Urothelium cell line (cell line): ENCODE data around the gene MRPS10.

Experiments used
- DNase-seq: peaks from one replicate; pipeline ENCODE4 v3.0.0; 2011; ENCODE audit warnings: low spot score, mixed read lengths
- FAIRE-seq: peaks from 2 replicates; lab custom pipeline; 2011; peaks lifted over from hg19 to GRCh38; lab: Jason Lieb, UNC

MRPS10 gene

DNA sequence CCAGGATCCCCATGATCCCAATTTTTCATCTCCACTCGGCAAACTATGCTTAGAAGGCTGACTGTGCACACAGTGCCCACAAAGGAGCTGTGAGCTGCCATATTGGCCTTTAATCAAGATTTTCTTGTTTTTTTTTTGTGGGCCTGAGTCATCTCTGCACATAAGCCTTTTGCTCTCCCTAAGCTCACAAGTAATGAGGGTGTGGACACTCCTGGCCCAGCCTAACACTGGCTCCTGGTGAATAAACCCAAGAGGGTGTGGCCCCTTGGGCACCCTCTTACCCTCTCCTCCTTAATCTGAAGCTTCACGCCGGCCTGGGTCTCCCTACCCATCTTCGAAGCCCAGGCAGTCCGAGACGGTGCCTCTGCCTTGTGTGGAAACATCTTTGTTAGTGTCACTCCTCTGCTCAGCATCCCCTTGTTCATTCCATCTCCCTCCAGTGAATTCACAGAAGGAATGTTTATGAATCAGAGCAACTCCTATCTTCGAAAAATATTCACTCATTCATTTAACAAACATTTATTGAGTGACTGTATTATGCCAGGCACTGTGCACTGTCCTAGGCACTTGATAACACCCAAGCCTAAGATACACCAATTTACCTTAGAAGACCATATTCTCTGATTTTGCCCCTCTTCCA lies 22.2 kb upstream of the MRPS10 start:
- no peak for FAIRE-seq
- no peak for DNase-seq

DNA sequence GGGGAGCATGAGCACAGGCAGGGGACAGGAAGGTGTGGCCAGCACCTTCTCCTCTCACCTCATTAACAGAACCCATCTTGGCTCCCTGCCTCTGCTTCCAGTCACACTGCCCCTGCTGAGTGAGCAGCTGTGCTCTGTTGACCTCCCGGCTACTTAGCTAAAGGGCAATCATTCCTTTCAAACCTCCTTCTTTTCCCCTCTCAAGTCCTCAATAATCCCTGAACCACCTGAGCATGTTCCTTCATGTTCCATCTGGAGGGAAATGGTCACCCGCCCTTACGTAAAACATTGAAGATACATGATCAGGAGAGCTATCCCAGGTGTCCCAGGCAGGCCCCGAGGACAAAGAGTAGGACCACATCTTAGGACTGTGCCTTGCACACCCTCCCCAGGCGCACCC lies 21.7 kb upstream of the MRPS10 start:
- no peak for FAIRE-seq
- no peak for DNase-seq

DNA sequence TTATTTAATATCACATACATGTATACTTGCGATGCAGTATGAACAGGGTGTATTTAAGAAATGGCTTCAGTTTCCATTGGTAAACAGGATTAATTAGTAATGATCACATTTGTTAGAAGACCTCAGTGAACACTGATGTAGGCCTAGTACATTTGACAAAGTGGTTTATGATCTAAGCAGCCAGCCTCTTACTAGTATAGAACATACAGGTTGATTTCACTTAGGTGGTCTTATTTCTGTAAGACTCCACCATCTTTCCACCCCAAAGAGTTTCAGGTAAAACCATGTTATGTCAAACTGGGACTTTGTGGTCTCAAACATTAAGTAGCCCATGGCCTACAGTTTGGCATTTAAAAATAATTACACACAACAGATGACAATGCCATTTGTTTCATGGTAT lies 20.2 kb upstream of the MRPS10 start:
- FAIRE-seq, result no peak
- DNase-seq, result no peak

- FAIRE-seq (no peak), DNase-seq (no peak)
Observed at GRCh38 chr6:42236682-42237473, 19.2 kb upstream of the MRPS10 start.

DNA sequence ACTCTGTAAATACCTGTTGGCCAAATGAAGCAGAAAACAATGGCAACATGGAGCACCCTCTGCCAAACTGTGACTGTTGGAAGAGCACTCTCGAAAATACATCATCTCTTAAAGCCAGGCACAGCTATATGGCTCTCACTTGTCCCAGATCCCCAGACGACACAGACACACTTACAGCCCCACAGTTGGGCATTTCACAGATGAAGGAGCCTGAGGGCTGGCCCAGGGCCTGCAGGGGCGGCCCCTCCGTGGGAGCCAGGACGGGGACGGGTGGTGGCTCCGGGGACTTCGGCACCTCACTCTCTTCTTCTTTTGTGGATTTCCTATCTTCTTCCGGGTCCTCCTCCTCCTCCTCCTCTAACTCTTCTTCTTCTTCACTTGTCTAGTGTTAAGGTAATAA lies 18.4 kb upstream of the MRPS10 start:
- no peak for FAIRE-seq
- no peak for DNase-seq

DNA sequence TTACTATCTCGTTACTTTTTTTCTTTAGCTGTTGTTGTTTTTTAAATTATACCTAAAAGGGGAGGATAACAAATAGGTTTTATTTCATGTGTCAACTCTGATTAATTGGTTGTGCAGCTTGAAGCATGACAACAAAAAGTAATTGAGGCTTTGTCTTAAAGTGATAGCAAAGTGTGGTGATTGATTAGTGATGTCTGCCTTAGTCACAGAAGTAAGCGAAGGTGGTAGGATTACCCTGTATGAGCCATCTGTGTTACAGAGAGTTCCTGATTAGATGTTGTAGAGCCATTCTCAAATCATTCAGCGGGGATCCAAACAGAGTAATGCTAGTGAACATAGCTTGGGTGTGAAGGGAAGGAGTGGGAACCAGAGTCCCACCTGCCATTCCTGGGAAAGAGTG lies 14.4 kb upstream of the MRPS10 start:
- FAIRE-seq (no peak), DNase-seq (no peak)

DNA sequence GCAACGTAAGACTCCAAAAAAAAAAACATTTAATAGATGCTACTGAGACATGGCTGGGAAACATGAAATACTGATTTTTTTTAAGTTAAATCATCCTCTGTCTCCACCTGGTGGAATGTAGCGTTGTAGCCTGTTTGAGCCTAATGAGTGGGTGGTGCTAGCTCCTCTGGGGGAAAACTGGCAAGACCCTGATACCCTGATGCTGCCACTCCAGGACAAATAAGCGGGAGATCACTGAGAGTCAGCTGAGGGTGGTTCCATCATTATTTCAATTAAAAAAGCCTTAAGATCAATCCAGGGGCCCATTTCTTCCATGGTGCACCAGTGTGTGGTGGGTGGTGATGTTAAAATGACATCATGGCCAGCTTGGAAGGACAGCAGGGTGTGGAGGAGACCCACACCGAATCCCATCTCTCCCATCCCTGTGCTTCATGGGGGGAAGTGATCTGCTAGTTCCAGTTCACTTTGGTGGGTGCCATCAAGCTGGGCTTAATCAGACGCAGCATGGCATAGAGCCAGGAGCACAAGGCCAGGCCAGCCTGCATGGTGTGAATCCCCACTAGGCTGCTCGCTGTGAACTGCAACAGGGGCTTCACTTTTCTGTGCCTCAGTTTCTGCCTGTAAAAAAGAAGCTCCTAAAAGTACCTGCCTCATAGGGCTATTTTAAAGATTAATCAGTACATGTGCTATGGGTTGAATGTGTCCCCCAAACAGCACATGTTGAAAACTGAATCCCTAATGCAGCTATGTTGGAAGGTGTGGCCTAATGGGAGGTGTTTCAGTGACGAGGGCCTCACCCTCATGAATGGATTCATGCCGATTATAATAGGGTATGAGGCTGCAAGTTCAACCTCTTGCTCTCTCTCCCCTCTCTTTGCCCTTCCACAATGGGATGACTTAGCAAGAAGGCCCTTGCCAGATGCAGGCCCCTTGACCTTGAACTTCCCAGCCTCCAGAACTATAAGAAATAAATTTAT lies 13.0 kb upstream of the MRPS10 start:
- FAIRE-seq (no peak), DNase-seq (no peak)

DNA sequence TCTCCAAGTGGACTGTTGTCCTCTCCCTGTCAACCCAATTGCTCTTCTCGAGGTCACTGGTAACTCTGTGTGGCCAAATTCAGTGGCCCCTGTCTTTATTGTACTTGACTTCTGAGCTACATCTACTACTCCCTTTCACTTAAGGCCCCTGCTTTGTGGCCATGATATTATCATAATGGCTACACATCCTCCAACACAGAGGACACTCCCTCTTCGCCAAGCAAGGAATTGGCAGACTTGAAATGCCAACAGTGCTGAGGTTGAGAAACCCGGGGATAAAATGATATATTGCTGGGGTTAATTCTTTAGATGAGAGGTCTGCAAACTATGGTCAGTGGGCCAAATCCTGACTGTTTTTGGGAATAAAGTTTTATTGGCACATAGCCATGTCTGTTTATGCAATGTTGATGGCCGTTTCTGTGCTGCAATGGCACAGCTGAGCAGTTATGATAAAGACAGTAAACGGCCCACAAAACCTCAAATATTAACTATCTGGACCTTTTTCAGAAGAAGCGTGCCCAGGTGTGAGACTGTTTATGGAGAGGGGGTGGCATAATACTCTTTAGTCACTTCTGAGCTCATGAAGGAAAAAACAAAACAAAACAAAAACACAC lies 12.0 kb upstream of the MRPS10 start:
- no peak for FAIRE-seq
- DNase-seq, result no peak

GRCh38 chr6:42228305-42228704 lies 10.6 kb upstream of the MRPS10 start:
- DNase-seq (no peak), FAIRE-seq (no peak)

- no peak for FAIRE-seq
Observed at GRCh38 chr6:42227173-42227850, 9.7 kb upstream of the MRPS10 start.

DNA sequence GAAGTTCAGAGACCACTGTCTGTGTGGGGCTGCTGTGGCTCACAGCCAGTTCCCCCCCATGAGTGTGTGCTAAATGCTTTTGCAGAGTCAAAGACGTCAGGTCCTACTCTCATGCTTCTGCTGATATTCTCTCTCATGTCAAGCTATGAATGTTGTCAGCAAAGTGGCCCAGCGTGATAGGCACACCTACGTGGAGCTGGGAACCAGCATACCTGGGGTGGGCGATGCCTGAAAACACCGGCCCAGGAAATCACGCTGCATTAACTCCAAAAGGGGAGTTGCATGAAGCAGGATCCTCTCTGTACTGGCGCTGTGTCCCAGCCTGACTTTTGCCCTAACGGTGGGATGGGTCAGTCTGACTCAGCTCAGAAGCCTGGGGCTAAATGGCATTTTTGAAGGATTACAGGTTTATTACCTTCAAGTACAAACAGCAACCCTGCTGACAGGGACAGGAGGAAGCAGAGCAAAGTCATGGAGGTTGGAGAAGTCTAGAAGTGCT lies 9.0 kb upstream of the MRPS10 start:
- no peak for FAIRE-seq
- peak; percentile 59 for DNase-seq

More at GRCh38 chr6:42227173-42227850, 9.7 kb upstream of the MRPS10 start:
- DNase-seq, result no peak

GRCh38 chr6:42226161-42226611 lies 8.5 kb upstream of the MRPS10 start:
- DNase-seq, result peak; percentile 31
- FAIRE-seq, result no peak

DNA sequence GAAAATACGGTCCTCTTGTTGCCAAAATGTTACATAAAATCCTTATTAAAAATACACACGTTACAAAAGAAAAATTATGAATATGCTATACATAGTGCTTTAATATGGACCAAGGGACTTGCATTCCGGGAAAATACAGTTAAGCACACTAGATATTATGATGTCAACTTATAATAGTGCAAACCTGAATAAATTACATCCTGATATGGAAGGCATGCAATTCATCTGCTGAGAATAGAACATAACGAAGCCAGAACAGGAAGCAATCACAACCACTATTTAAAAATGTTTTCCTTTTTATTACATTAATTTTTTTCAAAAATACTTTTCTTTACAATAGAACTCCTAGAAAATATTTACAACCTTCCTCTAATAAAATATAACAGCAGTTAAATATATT lies 7.8 kb upstream of the MRPS10 start:
- DNase-seq, result no peak
- FAIRE-seq, result no peak

GRCh38 chr6:42225029-42225339 lies 7.3 kb upstream of the MRPS10 start:
- FAIRE-seq (no peak), DNase-seq (no peak)

DNA sequence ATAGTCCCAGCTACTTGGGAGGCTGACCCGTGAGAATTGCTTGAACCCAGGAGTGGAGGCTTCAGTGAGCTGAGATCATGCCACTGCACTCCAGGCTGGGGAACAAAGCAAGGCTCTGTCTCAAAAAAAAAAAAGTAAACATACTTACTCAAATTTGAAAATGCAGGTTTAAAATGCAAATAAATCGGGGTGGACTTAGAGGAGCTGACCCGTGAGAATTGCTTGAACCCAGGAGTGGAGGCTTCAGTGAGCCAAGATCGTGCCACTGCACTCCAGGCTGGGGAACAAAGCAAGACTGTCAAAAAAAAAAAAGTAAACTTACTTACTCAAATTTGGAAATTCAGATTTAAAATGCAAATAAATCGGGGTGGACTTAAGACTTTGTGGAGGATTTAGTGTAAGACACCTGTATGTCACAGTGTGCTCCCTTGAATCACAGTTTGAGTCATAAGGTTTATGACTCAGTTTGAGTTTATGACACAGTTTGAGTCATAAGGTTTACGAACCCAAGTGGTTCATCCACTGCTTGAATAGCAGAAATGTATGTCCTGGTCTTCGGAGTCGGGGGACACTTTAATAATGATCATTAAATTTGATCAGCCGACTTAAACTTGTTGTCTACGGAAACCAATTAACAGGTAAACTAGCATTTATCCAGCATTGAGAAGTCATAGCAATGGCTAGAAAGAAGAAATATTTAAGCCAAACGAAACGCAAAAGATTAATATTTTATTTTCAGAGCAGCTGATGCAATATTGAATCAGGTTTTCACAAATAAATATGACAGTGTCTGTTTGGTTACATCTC lies 6.8 kb upstream of the MRPS10 start:
- FAIRE-seq (no peak), DNase-seq (peak; percentile 63)

- DNase-seq (no peak), FAIRE-seq (no peak)
Observed at GRCh38 chr6:42222448-42222847, 4.8 kb upstream of the MRPS10 start.

DNA sequence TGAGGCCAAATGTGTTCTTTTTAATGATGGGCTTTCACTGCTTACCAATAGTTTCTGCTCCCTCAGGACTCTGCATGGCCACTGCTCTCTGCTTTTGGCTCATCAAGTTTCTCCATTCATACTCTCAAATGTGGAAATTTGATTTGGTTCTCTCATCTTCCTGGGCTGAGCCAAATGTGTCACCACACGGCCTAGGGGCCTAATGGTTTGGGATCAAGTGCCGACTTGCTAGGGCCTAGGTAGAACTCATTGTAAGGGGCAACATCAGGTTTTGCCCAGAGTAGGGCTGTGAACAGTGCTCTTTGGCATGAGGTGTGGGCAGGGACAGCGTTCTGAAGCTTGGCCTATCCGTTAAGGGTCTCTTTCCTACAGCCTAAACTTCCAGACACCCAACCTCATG lies 3.9 kb upstream of the MRPS10 start:
- FAIRE-seq (no peak), DNase-seq (no peak)

DNA sequence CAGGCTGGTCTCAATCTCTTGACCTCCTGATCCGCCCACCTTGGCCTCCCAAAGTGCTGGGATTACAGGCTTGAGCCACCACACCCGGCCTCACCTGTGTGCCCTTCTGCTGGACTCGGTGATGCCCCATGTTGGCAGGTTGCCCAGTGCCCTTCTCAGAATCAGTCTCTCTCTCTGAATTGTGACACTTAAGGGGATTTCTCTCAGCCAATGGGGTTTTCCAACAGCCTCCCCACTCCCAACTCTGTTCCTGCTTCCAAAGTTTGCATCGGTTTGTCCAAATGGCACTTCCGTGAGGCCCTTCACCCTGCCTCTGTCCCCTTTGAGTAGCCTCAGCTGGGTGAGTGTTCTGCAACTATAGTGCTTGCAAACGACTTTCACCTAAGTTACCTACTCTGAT lies 3.1 kb upstream of the MRPS10 start:
- no peak for FAIRE-seq

DNA sequence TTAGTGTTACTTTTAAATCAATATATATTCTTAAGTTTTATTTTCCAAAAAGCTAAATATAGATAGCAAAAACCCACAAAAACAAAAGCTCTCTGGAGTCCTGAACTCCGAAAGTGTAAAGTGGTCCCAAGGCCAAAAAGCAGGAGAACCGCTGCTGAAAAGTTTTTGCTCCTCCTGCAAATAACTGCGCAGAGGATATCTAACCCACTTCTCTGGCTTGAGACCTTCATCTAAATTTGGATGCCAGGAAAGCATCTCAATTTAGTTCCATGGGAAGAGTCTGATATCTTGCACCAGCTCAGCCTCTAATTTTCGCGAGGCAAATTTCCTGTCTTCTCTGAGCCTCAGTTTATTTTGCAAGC lies 523 bp downstream of the MRPS10 start:
- DNase-seq, result no peak
- FAIRE-seq, result no peak

More for the DNA sequence above, 3.1 kb upstream of the MRPS10 start:
- DNase-seq, result no peak
